ENCODE measurements around the gene MRPL11. TPM values are rescaled to one million over a fixed set of nuclear protein-coding genes. Genes with fewer than 3 reads are reported as not detected.

Gene MRPL11
- total and polyA plus RNA-seq, 2 of the 13 experiments (the other 11 are each of a cell fraction or from before 2014, with no cell fraction given): 72.9 to 176 TPM

DNA sequence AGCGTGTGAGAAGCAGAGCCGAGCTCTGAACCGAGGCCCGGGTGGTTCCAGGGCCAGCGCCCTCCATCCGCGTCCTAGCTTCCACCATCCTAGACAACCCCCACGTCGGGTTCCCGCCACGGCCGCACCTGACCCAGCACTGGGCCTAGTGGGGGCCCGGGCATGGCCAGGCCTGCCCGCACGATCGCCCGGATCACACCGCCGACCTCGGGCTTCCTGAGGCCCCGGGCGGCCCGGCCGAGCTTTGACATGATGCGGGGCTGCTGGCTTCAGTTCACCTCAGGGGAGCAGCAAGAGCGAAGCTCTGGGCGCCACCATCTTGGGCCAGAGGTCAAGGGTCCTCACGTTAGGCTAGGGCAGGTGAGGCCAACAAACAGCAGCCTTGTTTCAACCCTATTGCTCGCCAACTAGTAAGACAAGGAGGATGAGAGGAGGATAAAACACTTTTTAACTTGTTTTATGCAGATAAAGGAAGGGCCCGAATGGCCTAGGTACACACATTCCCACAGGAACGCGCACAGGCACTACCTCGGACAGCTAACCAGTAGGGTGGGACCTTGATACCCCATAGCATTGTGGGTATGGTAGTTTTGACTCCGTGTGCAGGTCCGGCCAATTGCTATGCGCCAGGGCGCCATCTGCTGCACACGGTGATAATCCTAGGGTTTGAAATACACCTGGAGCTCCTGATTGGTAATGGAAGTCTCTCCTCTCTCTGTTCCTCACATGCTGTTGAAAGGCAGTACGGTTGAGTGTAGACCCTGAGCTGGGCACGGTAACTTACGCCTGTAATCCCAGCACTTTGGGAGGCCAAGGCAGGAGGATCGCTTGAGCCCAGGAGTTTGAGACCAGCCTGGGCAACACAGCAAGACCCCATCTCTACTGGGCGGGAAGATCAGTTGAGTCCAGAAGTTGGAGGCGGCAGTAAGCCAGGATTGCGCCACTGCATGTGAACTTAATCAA lies at the start of gene MRPL11 (continued):
- TF ChIP-seq, protein P1, sequence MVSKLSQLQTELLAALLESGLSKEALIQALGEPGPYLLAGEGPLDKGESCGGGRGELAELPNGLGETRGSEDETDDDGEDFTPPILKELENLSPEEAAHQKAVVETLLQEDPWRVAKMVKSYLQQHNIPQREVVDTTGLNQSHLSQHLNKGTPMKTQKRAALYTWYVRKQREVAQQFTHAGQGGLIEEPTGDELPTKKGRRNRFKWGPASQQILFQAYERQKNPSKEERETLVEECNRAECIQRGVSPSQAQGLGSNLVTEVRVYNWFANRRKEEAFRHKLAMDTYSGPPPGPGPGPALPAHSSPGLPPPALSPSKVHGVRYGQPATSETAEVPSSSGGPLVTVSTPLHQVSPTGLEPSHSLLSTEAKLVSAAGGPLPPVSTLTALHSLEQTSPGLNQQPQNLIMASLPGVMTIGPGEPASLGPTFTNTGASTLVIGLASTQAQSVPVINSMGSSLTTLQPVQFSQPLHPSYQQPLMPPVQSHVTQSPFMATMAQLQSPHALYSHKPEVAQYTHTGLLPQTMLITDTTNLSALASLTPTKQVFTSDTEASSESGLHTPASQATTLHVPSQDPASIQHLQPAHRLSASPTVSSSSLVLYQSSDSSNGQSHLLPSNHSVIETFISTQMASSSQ (IDR thresholded peaks at IDR 0.05; ENCODE audit: low read depth): no peak
- TF ChIP-seq, protein P1 (CRISPR knock-in tag; IDR thresholded peaks at IDR 0.05; ENCODE audit: borderline replicate concordance): 0 out of 2 replicates have a peak, but pooled peaks have one; percentile 12
- no peak for TF ChIP-seq ZBTB20 (CRISPR knock-in tag; IDR thresholded peaks at IDR 0.05; ENCODE audit: borderline replicate concordance, low read depth)
- TF ChIP-seq, protein P2, sequence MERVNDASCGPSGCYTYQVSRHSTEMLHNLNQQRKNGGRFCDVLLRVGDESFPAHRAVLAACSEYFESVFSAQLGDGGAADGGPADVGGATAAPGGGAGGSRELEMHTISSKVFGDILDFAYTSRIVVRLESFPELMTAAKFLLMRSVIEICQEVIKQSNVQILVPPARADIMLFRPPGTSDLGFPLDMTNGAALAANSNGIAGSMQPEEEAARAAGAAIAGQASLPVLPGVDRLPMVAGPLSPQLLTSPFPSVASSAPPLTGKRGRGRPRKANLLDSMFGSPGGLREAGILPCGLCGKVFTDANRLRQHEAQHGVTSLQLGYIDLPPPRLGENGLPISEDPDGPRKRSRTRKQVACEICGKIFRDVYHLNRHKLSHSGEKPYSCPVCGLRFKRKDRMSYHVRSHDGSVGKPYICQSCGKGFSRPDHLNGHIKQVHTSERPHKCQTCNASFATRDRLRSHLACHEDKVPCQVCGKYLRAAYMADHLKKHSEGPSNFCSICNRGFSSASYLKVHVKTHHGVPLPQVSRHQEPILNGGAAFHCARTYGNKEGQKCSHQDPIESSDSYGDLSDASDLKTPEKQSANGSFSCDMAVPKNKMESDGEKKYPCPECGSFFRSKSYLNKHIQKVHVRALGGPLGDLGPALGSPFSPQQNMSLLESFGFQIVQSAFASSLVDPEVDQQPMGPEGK (CRISPR knock-in tag; IDR thresholded peaks at IDR 0.05): no peak
- TF ChIP-seq ZFP36L1 (CRISPR knock-in tag; IDR thresholded peaks at IDR 0.05): no peak
- no peak for TF ChIP-seq SATB2 (CRISPR knock-in tag; IDR thresholded peaks at IDR 0.05)
- no peak for TF ChIP-seq FLYWCH1 (CRISPR knock-in tag; IDR thresholded peaks at IDR 0.05)
- TF ChIP-seq TARDBP (CRISPR knock-in tag; IDR thresholded peaks at IDR 0.05): peak; percentile 14; the same call in 1 of the 2 replicates
- no peak for TF ChIP-seq ZNF543 (CRISPR knock-in tag; IDR thresholded peaks at IDR 0.05)
- TF ChIP-seq DPF2 (CRISPR knock-in tag; IDR thresholded peaks at IDR 0.05; ENCODE audit: borderline replicate concordance, low read depth): no peak
- TF ChIP-seq ZNF564 (CRISPR knock-in tag; IDR thresholded peaks at IDR 0.05): no peak
- TF ChIP-seq ASH2L (IDR thresholded peaks at IDR 0.05; ENCODE audit: insufficient read length, low read depth, low read length): peak; percentile 95
- TF ChIP-seq RFX1 (IDR thresholded peaks at IDR 0.05): no peak
- no peak for TF ChIP-seq ONECUT2 (CRISPR knock-in tag; IDR thresholded peaks at IDR 0.05)
- TF ChIP-seq, protein P3, sequence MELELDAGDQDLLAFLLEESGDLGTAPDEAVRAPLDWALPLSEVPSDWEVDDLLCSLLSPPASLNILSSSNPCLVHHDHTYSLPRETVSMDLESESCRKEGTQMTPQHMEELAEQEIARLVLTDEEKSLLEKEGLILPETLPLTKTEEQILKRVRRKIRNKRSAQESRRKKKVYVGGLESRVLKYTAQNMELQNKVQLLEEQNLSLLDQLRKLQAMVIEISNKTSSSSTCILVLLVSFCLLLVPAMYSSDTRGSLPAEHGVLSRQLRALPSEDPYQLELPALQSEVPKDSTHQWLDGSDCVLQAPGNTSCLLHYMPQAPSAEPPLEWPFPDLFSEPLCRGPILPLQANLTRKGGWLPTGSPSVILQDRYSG (CRISPR knock-in tag; IDR thresholded peaks at IDR 0.05): no peak
- no peak for TF ChIP-seq ZFYVE20 (CRISPR knock-in tag; IDR thresholded peaks at IDR 0.05; ENCODE audit: borderline replicate concordance, low read depth)
- peak; percentile 69; the same call in 1 of the 2 replicates for TF ChIP-seq ZNF891 (CRISPR knock-in tag; IDR thresholded peaks at IDR 0.05)

Data from HepG2 (cell line).